Activated CD8-positive, alpha-beta memory T cell treated with anti-CD3 and anti-CD28 coated beads, Interleukin-2, amount 50 U/mL, for 1 hour (primary cell): ENCODE measurements around the gene ANO5.

ENCODE experiments used
- DNase-seq: peaks from one replicate; pipeline ENCODE4 v3.0.0-alpha.2; 2020; ENCODE audit errors: extremely low read depth

ANO5 gene, protein sequence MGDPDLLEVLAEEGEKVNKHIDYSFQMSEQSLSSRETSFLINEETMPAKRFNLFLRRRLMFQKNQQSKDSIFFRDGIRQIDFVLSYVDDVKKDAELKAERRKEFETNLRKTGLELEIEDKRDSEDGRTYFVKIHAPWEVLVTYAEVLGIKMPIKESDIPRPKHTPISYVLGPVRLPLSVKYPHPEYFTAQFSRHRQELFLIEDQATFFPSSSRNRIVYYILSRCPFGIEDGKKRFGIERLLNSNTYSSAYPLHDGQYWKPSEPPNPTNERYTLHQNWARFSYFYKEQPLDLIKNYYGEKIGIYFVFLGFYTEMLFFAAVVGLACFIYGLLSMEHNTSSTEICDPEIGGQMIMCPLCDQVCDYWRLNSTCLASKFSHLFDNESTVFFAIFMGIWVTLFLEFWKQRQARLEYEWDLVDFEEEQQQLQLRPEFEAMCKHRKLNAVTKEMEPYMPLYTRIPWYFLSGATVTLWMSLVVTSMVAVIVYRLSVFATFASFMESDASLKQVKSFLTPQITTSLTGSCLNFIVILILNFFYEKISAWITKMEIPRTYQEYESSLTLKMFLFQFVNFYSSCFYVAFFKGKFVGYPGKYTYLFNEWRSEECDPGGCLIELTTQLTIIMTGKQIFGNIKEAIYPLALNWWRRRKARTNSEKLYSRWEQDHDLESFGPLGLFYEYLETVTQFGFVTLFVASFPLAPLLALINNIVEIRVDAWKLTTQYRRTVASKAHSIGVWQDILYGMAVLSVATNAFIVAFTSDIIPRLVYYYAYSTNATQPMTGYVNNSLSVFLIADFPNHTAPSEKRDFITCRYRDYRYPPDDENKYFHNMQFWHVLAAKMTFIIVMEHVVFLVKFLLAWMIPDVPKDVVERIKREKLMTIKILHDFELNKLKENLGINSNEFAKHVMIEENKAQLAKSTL

DNA sequence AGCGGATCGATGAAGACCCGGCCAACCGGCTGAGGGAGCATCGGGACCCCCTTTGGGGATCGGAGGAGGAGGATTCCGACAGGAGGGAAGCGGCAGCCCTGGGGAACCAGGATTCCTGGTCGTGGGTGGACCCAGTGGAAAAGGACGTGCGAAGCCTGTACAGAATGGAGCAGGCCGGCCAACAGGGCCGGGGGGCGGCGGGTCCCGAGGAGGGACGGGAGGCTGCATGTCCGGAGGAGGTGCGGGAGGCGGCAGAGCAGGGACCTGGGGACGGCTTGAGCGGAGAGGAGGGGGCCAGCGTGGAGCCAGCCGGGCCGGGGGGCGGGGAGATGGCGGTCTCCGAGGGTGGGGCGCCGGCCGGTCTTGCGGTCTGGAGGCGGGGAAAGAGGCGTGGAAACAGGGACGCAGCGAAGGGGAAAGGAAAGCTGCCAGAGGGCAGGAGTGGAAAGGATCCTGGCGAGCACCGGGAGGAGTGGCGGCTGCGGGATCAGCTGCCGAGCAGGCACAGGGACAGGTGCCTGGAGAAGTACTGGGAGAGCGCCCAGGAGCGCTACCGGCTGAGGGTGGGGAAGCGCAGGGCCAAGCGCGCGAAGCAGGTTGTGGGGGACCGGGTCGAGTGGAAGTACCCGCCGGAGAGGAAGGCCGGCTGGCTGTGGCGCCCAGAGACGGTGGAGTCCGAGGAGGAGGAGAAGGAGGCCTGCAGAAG, at the start of gene ANO5:
ANO5 (plus strand) TSS at position 444 of the 706 bp plus-strand sequence. CDS start 408 bp downstream, outside the sequence.
- DNase-seq: no peak

DNA sequence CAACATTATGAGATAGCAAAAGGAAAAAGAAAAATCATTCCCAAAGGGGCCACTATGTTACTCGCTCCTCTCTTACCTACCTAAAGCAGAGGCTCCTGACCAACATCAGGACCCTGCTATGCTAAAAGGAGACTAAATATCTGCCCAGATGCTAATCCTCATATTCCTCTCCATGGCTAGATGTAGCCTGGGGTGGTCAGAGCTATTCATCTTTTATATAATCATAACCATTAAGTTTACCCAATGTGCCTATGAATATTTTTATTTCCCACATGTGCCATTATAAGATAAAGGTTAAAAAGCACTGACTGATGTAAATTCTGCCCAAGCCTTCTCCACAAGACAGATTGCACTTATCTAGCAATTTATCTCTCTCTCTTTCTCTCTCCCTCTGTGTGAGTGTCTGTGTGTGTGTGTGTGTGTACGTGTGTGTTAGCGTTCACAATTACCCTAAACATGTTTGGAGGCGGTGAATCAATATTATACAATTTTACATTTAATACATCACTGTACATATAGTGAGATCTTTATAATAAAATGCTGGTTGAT, 41.2 kb upstream of the ANO5 start:
- DNase-seq: no peak

DNA sequence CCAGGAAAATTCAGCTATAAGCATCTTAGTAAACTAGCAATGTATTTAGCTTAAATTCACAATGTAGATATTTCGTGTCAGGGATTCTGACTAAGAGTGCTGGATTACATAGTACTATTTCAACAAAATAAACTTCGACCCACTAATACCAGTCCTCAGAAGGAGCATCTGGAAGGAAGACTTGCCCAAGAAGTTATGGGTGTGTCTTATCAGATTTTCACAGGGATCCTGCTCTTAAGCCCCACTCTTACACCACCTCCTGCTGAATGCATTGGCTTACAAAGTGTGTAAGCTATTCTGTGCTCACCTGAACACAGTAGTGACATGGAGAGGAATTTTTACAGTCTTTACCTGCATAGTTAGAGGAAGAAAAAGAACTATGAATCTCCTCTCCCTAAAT, 35.4 kb upstream of the ANO5 start:
- no peak for DNase-seq

DNA sequence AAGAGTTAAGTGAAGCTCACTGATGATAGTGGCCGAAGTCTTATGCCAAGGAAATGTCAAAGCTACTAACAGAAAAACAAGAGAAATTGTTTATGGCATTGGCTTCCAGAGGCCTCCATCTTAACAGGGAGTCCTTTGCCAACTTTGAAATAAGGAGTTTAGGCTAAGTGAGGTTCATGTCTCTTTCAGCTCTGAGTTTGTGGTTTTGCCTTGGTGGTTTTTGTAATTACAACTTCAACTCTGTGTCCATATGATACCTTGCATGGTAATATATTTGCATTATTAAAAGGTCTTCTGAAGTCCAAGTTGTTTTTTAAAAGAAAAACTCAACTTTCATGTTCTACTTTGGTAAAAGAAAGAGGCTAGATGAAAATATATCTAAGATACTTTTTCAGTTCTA, 31.4 kb upstream of the ANO5 start:
- no peak for DNase-seq

DNA sequence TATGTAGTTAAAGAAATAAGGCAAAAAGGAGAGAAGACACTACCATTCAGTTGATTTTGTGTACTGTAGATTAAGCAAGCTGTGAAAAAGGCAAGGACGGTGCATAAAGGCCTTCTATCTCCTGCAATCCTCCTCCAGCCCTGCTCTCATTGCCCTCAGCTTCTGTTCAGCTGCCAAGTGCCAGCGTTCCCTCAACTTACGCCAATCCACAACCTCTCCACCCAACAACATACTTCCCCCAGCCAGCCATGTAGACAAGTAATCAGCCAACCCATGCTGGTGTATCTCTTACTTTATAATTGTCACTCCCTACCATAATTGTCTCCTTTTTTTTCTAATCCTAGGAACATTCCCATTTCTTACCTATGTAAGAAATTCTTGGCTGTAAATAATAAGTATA, 30.1 kb upstream of the ANO5 start:
- no peak for DNase-seq

DNA sequence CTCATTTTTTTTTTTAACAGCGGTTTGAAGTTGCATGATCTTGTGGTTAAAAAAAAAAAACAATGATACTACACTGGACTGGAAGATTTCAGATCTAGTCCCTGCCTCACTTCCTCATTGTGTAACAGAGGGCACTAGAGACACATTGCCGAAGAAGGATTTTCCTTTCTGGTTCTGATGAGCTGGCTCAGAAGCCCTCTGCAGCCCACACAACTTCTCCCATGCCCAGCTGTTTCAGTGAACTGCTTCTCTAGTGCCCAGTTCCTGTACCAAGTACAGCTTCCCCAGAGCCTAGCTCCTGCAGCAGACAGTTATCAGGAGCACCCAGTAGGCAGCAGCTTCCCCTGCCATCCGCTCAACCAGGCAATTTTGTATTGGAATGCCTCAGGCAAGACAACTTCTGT, 29.5 kb upstream of the ANO5 start:
- no peak for DNase-seq

DNA sequence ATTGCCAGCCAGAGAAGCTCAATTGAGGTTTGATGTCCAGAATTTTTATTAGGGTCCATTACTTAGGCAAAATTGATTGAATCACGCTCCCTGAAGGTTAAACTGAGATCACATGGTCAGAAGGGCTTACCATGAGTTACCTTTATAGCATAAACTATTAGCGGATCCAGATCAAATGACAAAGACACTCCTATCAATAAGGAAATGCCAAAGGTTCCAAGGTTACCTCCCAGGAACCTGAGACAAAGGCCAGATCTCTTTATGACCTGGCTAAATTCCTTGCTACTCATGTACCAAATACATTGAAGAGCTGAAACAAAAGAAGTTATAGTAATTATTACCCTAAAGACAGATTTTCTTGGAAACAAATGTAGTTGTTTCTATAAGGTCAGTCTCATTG, 27.8 kb upstream of the ANO5 start:
- no peak for DNase-seq

DNA sequence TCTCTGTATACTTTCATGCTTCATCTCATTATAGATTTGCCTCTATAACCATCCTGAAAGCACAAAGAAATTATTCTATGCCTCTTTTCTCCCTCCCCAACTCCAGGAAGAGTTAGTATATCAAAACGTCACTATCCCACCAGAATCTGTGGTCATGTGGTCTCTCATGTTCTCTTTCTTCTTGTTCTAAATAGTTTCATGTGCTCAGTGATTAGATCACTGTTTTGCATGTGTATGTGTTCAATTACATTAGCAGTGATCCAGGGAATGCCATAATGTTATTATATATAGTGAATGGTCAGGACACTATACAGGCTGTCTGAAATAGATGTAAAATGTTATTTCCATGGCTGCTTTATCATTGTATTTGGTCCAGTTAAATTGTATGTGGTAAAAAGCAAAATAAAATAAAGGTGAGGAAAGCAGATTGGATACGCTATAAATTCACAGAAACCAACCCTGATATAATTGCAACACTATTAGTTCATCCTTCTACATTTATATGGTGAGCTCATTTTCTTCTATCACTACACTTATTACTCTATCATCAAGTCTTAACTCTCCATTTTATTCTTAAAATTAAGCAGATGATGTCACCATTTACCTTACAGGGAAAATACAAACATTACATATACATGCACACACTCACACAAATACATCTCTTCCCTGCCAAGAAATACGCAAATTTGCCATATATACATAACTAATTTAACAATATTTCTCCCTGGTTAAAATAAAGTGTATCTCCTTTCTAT, 26.9 kb upstream of the ANO5 start:
- DNase-seq: no peak

DNA sequence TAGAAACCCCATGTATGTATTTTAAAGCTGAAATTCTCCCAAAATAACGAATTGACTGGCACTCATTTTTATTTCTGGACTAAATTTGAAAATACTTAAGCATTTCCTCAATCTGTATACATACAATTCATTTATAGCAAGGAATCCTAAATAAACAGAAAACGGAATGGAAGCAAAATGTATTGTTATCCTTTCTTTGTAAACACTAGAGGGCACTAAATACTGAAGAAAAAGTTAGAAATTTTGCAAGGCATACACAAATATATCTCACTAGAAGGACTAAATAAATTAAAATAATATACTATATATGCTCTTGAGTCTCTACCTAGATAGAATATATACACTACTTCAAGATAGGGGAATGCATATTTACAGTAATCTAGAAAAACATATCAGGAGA, 23.1 kb upstream of the ANO5 start:
- DNase-seq: no peak

DNA sequence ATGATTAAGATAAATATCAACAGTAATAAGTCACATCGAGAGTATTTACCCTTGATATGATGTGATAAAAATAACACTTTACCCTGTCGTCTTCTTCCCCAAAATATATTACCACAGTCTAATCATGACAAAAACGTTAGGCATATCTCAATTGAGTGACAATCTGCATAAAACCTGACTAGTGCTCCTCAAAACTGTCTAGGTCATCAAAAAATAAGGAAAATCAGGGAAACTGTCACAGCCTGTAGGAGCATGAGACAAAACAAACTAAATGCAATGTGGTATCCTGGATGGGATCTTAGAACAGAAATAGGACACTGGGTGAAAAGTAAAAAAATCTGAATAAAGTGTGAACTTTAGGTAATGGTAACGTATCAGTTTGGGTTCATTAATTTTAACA, 19.4 kb upstream of the ANO5 start:
- DNase-seq: no peak

DNA sequence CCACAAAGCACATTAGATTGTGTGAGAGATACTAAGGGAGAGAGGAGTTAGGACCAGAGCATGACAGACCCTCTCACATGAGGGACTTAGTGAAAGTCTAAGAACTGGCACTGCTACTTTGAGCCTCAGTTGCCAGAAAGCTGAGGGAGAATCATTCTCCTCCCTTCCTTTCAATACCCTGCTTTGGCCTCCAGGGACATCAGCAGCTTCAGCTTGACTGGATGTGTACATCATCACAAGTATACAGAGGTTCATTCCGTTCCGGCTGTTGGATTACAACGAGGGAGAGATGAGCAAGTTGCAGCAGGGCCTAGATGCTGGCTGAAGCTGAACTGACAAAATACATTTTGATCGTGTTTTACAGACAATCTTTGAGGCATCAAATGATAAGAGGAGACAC, 15.7 kb upstream of the ANO5 start:
- no peak for DNase-seq

DNA sequence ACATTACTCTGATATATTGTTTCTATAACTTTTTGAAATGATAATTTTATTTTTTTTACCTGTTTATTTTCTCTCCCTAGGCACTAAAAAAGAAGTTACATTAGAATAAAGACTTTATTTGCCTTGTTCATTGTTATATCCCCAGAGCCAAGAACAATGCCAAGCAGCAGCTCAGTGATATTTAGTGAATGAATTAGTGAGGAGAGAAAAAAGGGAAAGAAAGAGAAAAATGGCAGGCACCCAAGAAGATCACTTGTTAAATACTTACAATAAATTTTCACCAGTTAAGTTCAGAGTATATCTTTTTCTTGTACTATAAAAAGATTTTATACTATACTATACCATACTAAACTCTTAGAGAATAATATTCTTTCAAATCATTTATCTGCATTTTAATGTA, 13.3 kb upstream of the ANO5 start:
- no peak for DNase-seq

DNA sequence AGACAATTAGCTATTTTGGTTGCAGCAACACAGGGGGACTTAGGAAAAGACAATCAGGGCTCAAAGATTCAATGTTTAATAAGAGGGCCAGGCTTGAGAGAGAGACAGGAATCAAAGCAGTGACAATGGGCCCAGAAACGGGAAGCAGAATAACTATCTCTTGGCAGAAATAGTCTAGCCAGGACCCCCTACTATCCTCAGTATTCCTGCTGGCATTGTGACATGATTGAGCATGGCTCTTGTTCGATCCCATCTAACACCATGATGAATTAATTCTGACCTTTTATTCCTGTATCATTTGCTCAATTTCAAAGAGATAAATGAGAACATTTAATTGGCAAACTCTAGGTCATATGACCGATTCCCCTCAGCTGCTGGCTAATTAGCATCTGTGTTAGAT, 12.8 kb upstream of the ANO5 start:
- DNase-seq: no peak

DNA sequence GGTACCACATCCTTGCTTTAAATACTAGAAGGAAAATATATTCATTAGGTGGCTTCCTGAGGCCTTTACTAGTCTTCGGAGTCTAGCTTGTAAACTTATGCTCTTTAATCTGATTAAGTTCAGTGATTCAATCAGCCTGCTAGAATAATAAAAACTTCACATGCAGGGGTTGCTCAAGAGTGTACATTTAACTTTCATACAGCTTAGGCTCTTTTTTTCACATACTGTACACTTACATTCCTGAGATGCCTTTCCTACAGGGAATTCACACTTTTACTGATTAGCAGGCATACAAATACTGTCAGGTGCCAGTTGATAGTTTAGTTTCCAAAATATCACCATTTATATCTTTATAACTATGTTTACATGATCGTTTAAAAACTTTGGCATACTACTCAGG, 3.2 kb upstream of the ANO5 start:
- no peak for DNase-seq

DNA sequence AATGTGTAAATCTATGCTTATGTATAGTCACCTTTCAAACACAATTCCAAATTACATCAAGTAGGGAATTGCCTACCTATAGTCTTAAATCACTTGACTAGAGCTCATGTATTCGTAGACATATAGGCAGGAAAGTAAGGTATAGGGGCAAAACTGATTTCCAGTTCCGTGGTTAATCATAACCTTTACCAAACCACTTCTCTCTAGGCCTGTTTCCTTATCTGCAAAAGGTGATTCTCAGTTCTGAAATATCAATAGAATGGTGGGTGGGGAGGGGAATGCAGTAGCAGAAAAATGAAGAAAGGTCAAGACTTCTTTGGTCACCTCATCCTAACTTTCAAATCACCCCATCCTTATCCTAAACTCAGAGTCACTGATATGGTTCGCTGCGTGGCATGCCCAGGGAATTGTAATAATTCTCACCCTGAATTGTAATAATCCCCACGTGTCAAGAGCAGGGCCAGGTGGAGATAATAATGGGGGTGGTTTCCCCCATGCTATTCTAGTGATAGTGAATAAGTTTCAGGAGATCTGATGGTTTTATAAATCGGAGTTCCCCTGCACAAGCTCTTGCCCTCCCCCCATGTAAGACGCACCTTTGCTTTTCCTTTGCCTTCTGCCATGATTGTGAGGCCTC, 1.9 kb upstream of the ANO5 start:
- DNase-seq: no peak

DNA sequence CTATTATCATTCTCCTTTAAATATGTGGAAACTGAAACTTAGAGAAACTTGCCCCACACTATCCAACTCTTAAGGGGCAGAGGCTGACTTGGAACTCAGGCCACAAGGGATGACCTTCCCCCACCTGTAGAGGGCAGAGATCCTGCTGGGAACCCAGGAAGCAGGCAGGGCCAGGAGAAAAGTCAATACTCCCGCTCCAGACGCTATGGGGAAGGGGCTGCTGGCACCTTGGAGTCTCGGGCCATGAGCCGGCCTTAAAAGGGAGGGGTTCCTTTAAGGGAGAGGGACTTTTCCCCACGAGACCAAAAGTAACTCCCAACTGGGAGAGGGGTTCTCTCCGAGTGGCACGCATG, 620 bp upstream of the ANO5 start:
- DNase-seq: no peak

DNA sequence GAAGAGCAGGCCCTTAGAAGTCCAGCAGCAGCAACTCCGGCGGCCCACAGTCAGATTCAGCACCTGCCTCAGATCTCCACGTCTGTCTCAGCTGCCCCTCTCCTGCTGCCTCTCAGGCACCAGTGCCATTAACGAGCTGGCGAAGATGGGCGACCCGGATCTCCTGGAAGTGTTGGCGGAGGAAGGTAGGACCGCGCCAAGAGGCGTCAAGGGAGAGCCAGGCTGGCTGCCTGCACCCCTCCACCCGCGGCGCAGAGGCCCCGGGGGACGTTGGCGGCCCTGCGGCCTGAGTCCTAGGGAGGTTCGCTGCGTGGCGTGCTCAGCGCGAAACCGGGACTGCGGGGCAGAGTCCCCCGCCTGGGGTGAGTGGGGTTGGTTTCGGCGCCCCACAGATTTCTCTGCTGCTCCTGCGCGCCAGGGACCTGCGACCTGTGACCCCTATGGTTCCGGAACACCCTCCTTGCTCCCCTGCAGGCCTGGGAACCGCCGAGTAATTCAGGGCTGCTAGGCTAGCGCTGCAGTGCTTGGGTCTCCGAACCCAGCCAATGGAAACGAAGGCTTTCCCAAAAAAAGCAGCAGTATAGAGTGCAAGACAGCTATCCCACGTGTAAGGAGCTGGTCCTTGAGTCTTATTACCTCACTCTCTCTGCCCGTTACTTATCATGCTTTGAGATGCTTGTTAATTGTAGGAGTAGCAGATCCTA, 615 bp downstream of the ANO5 start:
- no peak for DNase-seq

DNA sequence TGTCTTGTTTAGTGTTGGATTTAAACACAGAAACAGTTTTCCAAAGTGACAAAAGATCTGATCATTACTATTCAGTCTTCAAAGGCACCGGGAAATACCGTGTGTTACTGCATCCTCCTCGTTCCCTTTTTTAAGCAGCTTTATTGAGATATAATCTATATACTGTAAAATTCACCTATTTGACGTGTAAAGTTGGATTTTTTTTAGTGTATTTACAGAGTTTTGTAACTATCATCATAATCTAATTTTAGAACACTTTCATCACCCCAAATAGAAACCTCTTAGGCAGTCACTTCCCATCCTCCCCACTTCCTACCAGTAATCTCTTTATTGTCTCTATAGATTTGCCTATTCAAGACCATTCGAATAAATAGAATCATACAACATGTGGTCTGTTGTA, 1.4 kb downstream of the ANO5 start:
- no peak for DNase-seq

DNA sequence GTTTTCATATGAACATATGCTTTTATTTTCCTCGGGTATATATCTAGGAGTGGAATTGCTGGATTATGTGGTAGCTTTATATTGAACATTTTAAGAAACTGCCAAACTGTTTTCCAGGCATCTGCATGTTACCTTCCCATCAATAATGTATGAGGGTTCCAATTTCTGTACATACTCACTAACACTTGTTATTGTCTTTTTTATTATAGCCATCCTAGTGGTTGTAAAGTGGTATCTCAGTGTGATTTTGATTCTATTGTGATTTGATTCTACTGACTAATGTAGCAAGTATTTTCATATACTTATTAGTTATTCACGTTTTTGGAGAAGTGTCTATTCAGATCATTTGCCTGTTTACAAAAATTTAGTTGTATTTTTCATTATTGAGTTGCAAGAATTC, 2.0 kb downstream of the ANO5 start:
- no peak for DNase-seq
